Loucy (cell line): Measurements from ENCODE around the gene ADAMTS2.

Experiments used
- CTCF ChIP-seq: fragments of 200-600 bp; sonication (generic); conservative IDR thresholded peaks from 2 replicates; pipeline ENCODE4 v1.5.1; 2014; ENCODE audit warnings: mild to moderate bottlenecking, antibody characterized with exemption, low read length
- EZH2phosphoT487 ChIP-seq: fragments of 200-600 bp; IDR thresholded peaks from 2 replicates; pipeline ENCODE4 v1.6.1; 2018; ENCODE audit warnings: antibody characterized with exemption, mild to moderate bottlenecking, moderate library complexity, borderline replicate concordance

- no peak for TF ChIP-seq CTCF
- no peak for TF ChIP-seq EZH2phosphoT487
These were observed 217.3 kb downstream of the ADAMTS2 start for GRCh38 chr5:179128041-179128365.
